Keratinocyte (primary cell): ENCODE measurements around the gene B3GNT9. TPM values are rescaled to one million over a fixed set of nuclear protein-coding genes. Genes with fewer than 3 reads are reported as not detected.

Experiments used
- DNase-seq: peaks from one replicate; pipeline ENCODE4 v3.0.0-alpha.2; 2011; ENCODE audit warnings: low read depth, missing footprints, low spot score
- FAIRE-seq: peaks from 2 replicates; lab custom pipeline; 2011; peaks lifted over from hg19 to GRCh38; lab: Jason Lieb, UNC
- H2AFZ ChIP-seq: 2 replicates; pipeline ENCODE4 v1.6.0; 2012; ENCODE audit warnings: low read length, control low read depth, inconsistent platforms; ENCODE audit not compliant: control insufficient read depth
- H3K27ac ChIP-seq: 2 replicates; pipeline ENCODE4 v1.5.1; 2011; ENCODE audit warnings: low read length; ENCODE audit not compliant: control insufficient read depth, insufficient read depth
- H3K27me3 ChIP-seq: 3 replicates; pipeline ENCODE4 v1.6.0; 2011; ENCODE audit warnings: low read length; ENCODE audit not compliant: control insufficient read depth, insufficient read depth; ENCODE audit errors: extremely low read depth
- H3K36me3 ChIP-seq, 2 experiments: 2 replicates in 1 of 2; 3 replicates in 1 of 2; pipeline ENCODE4 v1.5.1; 2011; ENCODE audit warnings: low read length in 2 of 2, mild to moderate bottlenecking in 1 of 2; ENCODE audit not compliant: control insufficient read depth in 2 of 2, insufficient read depth in 2 of 2; ENCODE audit errors: extremely low read depth in 1 of 2
- H3K4me1 ChIP-seq: 3 replicates; pipeline ENCODE4 v1.5.1; 2011; ENCODE audit warnings: low read length; ENCODE audit not compliant: control insufficient read depth, insufficient read depth; ENCODE audit errors: extremely low read depth
- H3K4me2 ChIP-seq: 3 replicates; pipeline ENCODE4 v1.6.0; 2011; ENCODE audit warnings: low read depth, low read length; ENCODE audit not compliant: control insufficient read depth, insufficient read depth; ENCODE audit errors: extremely low read depth
- H3K4me3 ChIP-seq, 3 experiments: fragments of 200-600 bp in 1 of 3; sonication (generic) in 1 of 3; 2 replicates in 2 of 3; 3 replicates in 1 of 3; pipeline ENCODE4 v1.5.1; 2011 to 2016; ENCODE audit warnings: low read length in 3 of 3, mild to moderate bottlenecking in 3 of 3, control low read depth in 2 of 3, inconsistent platforms in 1 of 3, low read depth in 1 of 3, mixed read lengths in 1 of 3, mixed run types in 1 of 3, moderate library complexity in 1 of 3; ENCODE audit not compliant: control insufficient read depth in 2 of 3, insufficient read depth in 2 of 3; ENCODE audit errors: extremely low read depth in 1 of 3
- H3K79me2 ChIP-seq: 2 replicates; pipeline ENCODE4 v1.6.0; 2012; ENCODE audit warnings: low read length; ENCODE audit not compliant: control insufficient read depth, insufficient read depth
- H3K9ac ChIP-seq: 3 replicates; pipeline ENCODE4 v1.6.0; 2011; ENCODE audit warnings: low read length; ENCODE audit not compliant: control insufficient read depth, insufficient read depth; ENCODE audit errors: extremely low read depth
- H3K9me1 ChIP-seq: 3 replicates; pipeline ENCODE4 v1.6.0; 2011; ENCODE audit warnings: low read length; ENCODE audit not compliant: control insufficient read depth, insufficient read depth; ENCODE audit errors: extremely low read depth
- H3K9me3 ChIP-seq: 2 replicates; pipeline ENCODE4 v1.5.1; 2012; ENCODE audit warnings: low read depth, low read length; ENCODE audit not compliant: control insufficient read depth
- H4K20me1 ChIP-seq: 3 replicates; pipeline ENCODE4 v1.6.0; 2011; ENCODE audit warnings: low read length; ENCODE audit not compliant: control insufficient read depth, insufficient read depth; ENCODE audit errors: extremely low read depth
- EZH2 ChIP-seq: IDR thresholded peaks from one replicate; pipeline ENCODE4 v1.6.1; 2012; ENCODE audit warnings: inconsistent platforms, mild to moderate bottlenecking, low read length, moderate library complexity
- dilution Hi-C: fragments of 300-500 bp; cut with MboI; formaldehyde crosslinking; loops from one replicate; pipeline ENCODE4 v1.7.0; 2020; ENCODE audit warnings: low sequenced_read_pairs; ENCODE audit not compliant: extremely low pct_ligation_motif_present
- polyA plus RNA-seq, 5 experiments: library from polyadenylated mRNA; depleted of rRNA in 3 of 5; stranded (reverse) in 3 of 5; stranded (forward) in 1 of 5; unstranded in 1 of 5; fragments of >200 nt; gene quantifications; 1 replicate in 1 of 5; 2 replicates in 3 of 5; 3 replicates in 1 of 5; pipeline versions ENCODE4 v1.2.1 to v1.2.3, GENCODE V29; 2011 to 2012; ENCODE audit warnings: missing spikeins in 2 of 5, low read depth in 1 of 5, low replicate concordance in 1 of 5
- TF ChIP-seq, protein P1 (sequence below), 3 experiments: IDR thresholded peaks in 1 of 3; conservative IDR thresholded peaks in 1 of 3; optimal IDR thresholded peaks in 1 of 3; 2 replicates in 2 of 3; 3 replicates in 1 of 3; pipeline versions ENCODE3 to v1.5.1; 2011; ENCODE audit warnings: low read length in 3 of 3, mild to moderate bottlenecking in 3 of 3, moderate library complexity in 2 of 3, control low read depth in 1 of 3, inconsistent platforms in 1 of 3; ENCODE audit not compliant: insufficient read depth in 2 of 3; ENCODE audit errors: extremely low read depth in 1 of 3

The B3GNT9 gene
- polyA plus RNA-seq, 1 donor (not counting 4 experiments of a cell fraction or from before 2014, with no cell fraction given): 2.6 TPM

DNA sequence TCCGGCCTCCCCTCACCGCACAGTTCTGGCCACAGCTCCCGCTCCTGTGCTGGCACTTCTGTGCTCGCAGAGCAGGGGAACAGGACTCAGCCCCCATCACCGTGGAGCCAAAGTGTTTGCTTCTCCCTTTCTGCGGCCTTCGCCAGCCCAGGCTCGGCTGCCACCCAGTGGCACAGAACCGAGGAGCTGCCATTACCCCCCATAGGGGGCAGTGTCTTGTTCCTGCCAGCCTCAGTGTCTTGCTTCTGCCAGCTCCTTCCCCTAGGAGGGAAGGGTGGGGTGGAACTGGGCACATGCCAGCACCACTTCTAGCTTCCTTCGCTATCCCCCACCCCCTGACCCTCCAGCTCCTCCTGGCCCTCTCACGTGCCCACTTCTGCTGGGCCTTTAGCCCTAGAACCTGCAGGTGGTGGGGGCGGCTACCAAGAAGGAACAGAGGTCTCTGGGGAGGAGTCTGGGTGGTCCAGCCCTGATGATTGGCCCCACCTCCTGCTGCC, 47.5 kb upstream of the B3GNT9 start:
- H3K27me3 ChIP-seq: no peaks in the 10 kb centered on the region
- H3K9me1 ChIP-seq: peaks cover 4% of the 10 kb centered on the region
- dilution Hi-C loops: no loop called here
- H4K20me1 ChIP-seq: peaks cover under 1% of the 10 kb centered on the region
- no peak for TF ChIP-seq EZH2
- TF ChIP-seq, protein P1, sequence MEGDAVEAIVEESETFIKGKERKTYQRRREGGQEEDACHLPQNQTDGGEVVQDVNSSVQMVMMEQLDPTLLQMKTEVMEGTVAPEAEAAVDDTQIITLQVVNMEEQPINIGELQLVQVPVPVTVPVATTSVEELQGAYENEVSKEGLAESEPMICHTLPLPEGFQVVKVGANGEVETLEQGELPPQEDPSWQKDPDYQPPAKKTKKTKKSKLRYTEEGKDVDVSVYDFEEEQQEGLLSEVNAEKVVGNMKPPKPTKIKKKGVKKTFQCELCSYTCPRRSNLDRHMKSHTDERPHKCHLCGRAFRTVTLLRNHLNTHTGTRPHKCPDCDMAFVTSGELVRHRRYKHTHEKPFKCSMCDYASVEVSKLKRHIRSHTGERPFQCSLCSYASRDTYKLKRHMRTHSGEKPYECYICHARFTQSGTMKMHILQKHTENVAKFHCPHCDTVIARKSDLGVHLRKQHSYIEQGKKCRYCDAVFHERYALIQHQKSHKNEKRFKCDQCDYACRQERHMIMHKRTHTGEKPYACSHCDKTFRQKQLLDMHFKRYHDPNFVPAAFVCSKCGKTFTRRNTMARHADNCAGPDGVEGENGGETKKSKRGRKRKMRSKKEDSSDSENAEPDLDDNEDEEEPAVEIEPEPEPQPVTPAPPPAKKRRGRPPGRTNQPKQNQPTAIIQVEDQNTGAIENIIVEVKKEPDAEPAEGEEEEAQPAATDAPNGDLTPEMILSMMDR (optimal IDR thresholded peaks at IDR 0.05 in 1 of 3, IDR thresholded peaks at IDR 0.05 in 1 of 3, conservative IDR thresholded peaks at IDR 0.05 in 1 of 3; ENCODE audit: extremely low read depth in 1 of 3, insufficient read depth in 2 of 3, low read length in 3 of 3): peak; percentile 90 to 100 (median 99)
- H2AFZ ChIP-seq: no peak overlapping the region
- peak overlapping the region; percentile 47 for H3K27ac ChIP-seq
- DNase-seq (peak; percentile 54), FAIRE-seq (peak; percentile 84)
- peaks cover 42 to 51% of the 10 kb centered on the region in 2 experiments for H3K36me3 ChIP-seq
- H3K9me3 ChIP-seq: no peaks in the 10 kb centered on the region
- peak overlapping the region; percentile 84 for H3K4me2 ChIP-seq
- no peak overlapping the region for H3K4me3 ChIP-seq
- H3K9ac ChIP-seq: peak overlapping the region; percentile 13
- H3K79me2 ChIP-seq: peaks cover 40% of the 10 kb centered on the region
- peaks cover 25% of the 10 kb centered on the region for H3K4me1 ChIP-seq

DNA sequence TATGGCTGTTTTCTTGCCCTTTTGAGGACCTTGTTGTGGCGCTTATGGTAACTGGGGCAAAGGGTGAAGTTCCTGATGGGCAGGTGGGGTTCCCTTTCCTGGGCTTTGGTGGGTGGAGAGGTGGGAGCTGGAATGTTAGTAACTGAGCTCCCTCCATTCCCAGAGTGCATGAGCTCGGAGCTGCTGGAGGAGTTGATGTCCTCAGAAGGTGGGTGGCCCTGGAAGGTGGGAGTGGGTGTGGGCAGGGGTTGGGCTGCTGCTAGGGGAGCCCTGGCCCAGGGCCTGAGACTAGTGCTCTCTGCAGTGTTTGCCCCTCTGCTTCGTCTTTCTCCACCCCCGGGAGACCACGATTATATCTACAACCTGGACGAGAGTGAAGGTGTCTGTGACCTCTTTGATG, 46.9 kb upstream of the B3GNT9 start:
- FAIRE-seq (no peak), DNase-seq (no peak)
- dilution Hi-C loops: no loop called here
- Histone ChIP-seq H3K9me1 (peaks cover 4% of the 10 kb centered on the region), H3K9me3 (no peaks in the 10 kb centered on the region), H2AFZ (no peak overlapping the region), H3K79me2 (peaks cover 46% of the 10 kb centered on the region), H3K36me3 (peaks cover 40 to 49% of the 10 kb centered on the region in 2 experiments), H4K20me1 (peaks cover 4% of the 10 kb centered on the region), H3K4me1 (peaks cover 28% of the 10 kb centered on the region), H3K9ac (no peak overlapping the region), H3K27me3 (no peaks in the 10 kb centered on the region), H3K4me3 (no peak overlapping the region), H3K4me2 (no peak overlapping the region), H3K27ac (no peak overlapping the region)
- TF ChIP-seq, protein P1 (optimal IDR thresholded peaks at IDR 0.05 in 1 of 3, IDR thresholded peaks at IDR 0.05 in 1 of 3, conservative IDR thresholded peaks at IDR 0.05 in 1 of 3; ENCODE audit: extremely low read depth in 1 of 3, insufficient read depth in 2 of 3, low read length in 3 of 3): no peak
- TF ChIP-seq EZH2: no peak
